ENCODE data around the gene NAP1L4. TPM values are rescaled to one million over a fixed set of nuclear protein-coding genes. Genes with fewer than 3 reads are reported as not detected.

The NAP1L4 gene
- total RNA-seq, 2 experiments from 2014 or later = 287 to 300 TPM

DNA sequence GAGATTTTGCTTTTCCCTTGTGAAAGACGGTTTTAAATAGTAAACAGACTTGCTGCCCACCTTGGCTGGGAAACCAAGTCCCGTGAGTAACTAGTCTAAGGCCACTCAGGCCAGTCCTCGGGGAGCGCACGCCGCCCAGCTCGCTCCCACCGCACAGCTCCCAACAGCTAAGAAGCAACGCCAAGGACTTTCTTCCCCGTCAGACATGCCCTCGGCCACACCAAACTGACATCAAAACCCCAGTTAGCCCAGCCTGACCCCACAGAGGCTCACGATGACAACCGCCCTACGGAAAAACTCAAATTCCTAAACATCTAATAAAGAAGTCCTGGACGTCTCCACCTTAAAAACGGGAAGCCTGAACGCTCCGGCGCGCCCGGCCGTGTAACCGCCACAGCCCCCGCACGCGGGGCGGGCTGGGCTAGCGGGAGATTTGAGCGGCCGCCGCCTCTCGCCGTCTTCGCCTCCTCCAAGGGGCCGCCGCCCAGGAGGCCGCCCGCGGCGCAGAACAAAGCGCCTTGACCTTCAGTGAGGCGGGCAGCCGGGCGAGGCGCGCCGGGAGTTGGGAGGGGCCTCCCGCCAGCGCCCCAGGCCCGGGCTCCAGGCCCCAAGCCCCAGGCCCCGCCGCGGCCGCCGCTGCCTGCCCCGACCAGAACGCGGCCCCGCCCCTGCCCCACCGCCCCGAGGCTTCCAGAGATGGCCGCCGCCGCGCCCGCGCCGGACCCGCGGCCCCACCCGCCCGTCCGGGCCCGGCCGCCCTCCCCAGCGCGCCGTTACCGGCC lies 486 bp downstream of the NAP1L4 start:
- H3K4me3 Mint-ChIP-seq = peak overlapping the region; percentile 100
- H3K36me3 Mint-ChIP-seq (ENCODE audit: low read depth) = peaks cover 47% of the 10 kb centered on the region
- H3K9me3 Mint-ChIP-seq (ENCODE audit: insufficient read depth) = no peaks in the 10 kb centered on the region
- POLR2A ChIA-PET = interaction anchor here (0.6 to 5.9 kb wide), 10 partner anchors 10 to 80 kb away, joined by 3 to 168 read pairs (median 8); no protein-coding TSS in a partner anchor
- peak overlapping the region; percentile 99 for H3K27ac Mint-ChIP-seq
- no peaks in the 10 kb centered on the region for H3K27me3 Mint-ChIP-seq (ENCODE audit: low read depth)
- CTCF ChIA-PET = interaction anchor here (0.6 to 8.0 kb wide), 10 partner anchors 13 to 99 kb away, joined by 3 to 78 read pairs (median 6); no protein-coding TSS in a partner anchor
- DNase-seq (peak; percentile 42), ATAC-seq (peak; percentile 48)
- H3K4me1 Mint-ChIP-seq (ENCODE audit: low read depth) = peaks cover 27% of the 10 kb centered on the region

DNA sequence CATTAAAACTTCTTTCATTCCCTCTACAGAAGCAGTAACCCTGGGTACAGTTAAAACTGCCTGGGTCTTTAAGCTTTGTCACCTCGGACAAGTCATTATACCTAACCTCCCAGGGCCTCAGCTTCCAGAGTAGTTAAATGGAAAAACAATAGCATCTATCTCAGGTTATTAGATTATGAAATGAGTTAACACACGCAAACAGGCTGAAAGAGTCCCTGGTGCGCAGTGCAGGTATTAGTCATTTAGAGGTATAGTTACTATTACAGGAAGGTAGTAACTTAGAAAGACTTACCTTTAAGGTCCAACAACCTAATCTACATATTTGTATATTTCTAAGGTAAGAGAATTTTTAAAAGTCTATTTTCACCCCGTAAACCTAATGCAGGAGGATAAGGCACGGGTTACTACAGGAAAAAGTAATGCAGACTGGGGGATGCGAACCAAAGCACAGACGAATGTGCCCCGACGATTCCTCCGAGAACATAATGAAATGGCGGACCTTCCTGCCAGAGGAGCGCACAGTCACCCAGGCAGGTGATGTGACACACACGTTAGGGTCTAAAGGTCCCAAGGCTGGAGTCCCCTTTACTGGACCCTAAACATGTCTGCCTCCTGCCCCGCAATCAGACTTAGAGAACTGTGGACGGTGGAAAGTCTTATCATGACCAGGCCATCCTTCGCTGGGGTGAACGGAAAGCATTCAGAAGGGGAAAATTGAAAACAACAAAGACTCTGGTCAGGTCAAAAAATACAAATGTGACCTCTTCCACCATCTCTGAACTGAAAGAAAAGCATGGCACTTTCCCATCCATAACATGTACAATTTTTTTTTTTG lies 1.3 kb downstream of the NAP1L4 start:
- H3K4me1 Mint-ChIP-seq (ENCODE audit: low read depth) = peaks cover 31% of the 10 kb centered on the region
- H3K27ac Mint-ChIP-seq = peak overlapping the region; percentile 99
- H3K36me3 Mint-ChIP-seq (ENCODE audit: low read depth) = peaks cover 48% of the 10 kb centered on the region
- H3K27me3 Mint-ChIP-seq (ENCODE audit: low read depth) = no peaks in the 10 kb centered on the region
- DNase-seq (peak; percentile 59), ATAC-seq (no peak)
- H3K4me3 Mint-ChIP-seq = peak overlapping the region; percentile 100
- CTCF ChIA-PET = interaction anchor here (0.7 to 8.0 kb wide), 12 partner anchors 8 to 103 kb away, joined by 3 to 78 read pairs (median 8); no protein-coding TSS in a partner anchor
- no peaks in the 10 kb centered on the region for H3K9me3 Mint-ChIP-seq (ENCODE audit: insufficient read depth)
- POLR2A ChIA-PET = interaction anchor here (0.6 to 5.9 kb wide), 10 partner anchors 10 to 32 kb away, joined by 3 to 168 read pairs (median 8); no protein-coding TSS in a partner anchor

DNA sequence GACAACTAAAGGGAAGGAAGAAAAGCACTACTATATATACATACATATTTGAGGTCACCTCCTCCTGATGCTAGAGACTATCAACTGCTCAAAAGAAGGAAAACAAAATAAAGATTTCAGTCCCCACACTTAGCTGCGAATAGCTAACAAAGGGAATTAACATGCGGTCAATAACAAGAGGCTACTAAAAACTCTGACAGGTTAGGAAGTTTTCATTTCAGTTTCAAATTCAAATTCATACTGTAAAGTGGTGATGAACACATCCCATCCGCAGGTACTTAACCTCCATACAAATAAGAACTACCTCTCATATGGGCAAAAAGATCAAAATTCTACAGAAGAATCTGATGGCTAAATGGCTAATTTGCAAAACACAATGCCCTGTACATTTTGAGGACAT lies 2.6 kb downstream of the NAP1L4 start:
- Mint-ChIP-seq H3K9me3 (ENCODE audit: insufficient read depth) (no peaks in the 10 kb centered on the region), H3K4me3 (peak overlapping the region; percentile 100), H3K27ac (peak overlapping the region; percentile 99), H3K36me3 (ENCODE audit: low read depth) (peaks cover 55% of the 10 kb centered on the region), H3K27me3 (ENCODE audit: low read depth) (no peaks in the 10 kb centered on the region), H3K4me1 (ENCODE audit: low read depth) (peaks cover 39% of the 10 kb centered on the region)
- ATAC-seq = no peak
- CTCF ChIA-PET = interaction anchor here (1.0 to 8.0 kb wide), 14 partner anchors 9 to 456 kb away, joined by 3 to 78 read pairs (median 7); no protein-coding TSS in a partner anchor
- no peak for DNase-seq
- POLR2A ChIA-PET = interaction anchor here (0.7 to 5.9 kb wide), 15 partner anchors 8 to 95 kb away, joined by 3 to 168 read pairs (median 6); partner anchors contain the start of gene CARS1

DNA sequence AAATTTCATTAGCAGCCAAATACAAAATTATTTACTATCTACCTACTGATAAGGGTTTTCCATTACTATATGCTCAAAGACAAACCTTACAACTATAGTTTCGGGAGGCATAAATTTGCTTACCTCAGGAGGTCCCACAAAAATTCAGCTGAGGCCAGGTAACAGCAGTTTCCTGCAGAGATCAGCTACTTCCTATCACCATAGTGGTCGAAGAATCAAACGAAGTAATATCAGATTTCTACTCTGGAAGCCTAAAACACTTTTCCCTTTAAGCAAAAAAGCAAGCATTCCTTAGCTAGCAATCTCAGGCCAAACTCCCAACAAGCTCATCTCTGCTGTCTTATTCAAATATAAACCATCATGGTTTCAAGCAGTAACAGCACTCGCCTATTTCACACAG lies 3.1 kb downstream of the NAP1L4 start:
- no peaks in the 10 kb centered on the region for H3K27me3 Mint-ChIP-seq (ENCODE audit: low read depth)
- peak overlapping the region; percentile 100 for H3K4me3 Mint-ChIP-seq
- peaks cover 43% of the 10 kb centered on the region for H3K4me1 Mint-ChIP-seq (ENCODE audit: low read depth)
- ATAC-seq (no peak), DNase-seq (no peak)
- CTCF ChIA-PET = interaction anchor here (0.6 to 8.0 kb wide), 14 partner anchors 8 to 456 kb away, joined by 3 to 78 read pairs (median 5); no protein-coding TSS in a partner anchor
- POLR2A ChIA-PET = interaction anchor here (0.8 to 5.9 kb wide), 12 partner anchors 8 to 94 kb away, joined by 3 to 168 read pairs (median 6); partner anchors contain the start of gene CARS1
- peaks cover 60% of the 10 kb centered on the region for H3K36me3 Mint-ChIP-seq (ENCODE audit: low read depth)
- peak overlapping the region; percentile 99 for H3K27ac Mint-ChIP-seq
- H3K9me3 Mint-ChIP-seq (ENCODE audit: insufficient read depth) = no peaks in the 10 kb centered on the region

DNA sequence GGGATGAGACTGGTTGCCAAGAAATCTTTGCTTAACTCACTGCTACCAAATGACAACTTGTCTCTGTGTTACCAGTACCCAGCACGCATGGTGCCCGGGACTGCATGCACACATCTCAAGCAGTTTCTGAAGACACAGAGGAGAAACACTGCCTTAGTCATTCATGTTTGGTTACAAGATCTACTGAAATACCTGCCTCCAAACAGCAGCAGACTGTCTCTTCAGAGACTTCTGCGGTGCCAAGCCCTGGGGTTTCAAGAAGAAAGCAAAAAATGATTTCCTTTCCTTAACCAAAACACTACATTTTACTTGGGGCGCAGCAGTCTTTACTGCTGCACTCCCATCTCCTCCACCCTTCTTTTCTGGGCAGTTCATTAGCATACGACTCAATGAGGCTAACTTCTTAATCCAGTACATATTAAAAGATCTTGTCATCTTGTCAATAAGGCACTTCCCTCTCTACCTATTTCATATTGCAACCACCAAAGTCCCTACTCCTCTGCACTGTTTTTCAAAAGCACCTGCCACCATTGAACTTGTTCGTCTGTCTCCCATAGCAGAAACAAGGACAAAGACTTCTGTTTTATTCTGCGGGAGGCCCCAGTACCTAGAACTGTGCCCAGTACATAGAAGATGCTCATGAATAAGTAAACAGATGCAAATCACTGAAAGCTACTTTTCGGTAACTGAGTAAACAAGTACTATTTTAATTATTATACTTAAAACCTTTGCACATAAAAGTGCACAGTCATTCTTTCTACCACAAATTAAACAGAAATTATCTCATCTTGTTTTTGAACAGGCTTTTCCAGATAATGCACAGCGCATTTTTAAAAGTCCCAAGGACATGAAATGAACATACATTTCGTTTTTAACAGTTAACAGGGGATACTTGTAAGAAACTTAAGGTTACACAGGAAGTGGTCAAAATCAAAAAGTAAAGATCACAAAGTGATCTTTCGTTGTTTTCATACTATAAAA lies 4.0 kb downstream of the NAP1L4 start:
- peak overlapping the region; percentile 99 for H3K27ac Mint-ChIP-seq
- POLR2A ChIA-PET = interaction anchor here (0.8 to 5.9 kb wide), 11 partner anchors 7 to 93 kb away, joined by 3 to 168 read pairs (median 7); partner anchors contain the start of gene CARS1
- peak; percentile 63 for DNase-seq

DNA sequence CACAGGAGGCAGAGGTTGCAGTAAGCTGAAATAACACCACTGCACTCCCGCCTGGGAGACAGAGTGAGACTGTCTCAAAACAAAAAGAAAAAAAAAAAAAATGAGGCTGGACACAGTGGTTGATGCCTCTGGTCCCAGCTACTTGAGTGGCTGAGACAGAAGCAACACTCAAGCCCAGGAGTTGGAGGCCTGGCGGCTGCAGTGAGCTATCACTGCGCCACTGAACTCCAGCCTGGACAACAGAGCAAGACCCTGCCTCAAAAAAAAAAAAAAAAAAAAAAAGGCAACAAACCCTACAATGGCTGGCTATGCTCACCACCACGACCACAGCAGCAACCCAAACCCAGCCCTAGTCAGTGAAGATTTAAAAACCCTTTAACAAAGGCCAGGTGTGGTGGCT lies 8.2 kb downstream of the NAP1L4 start:
- DNase-seq (no peak), ATAC-seq (no peak)
- peaks cover 56% of the 10 kb centered on the region for H3K36me3 Mint-ChIP-seq (ENCODE audit: low read depth)
- CTCF ChIA-PET = interaction anchor here (0.9 to 1.0 kb wide), 2 partner anchors 9 to 38 kb away, joined by 3 to 4 read pairs; no protein-coding TSS in a partner anchor
- no peaks in the 10 kb centered on the region for H3K27me3 Mint-ChIP-seq (ENCODE audit: low read depth)
- H3K4me1 Mint-ChIP-seq (ENCODE audit: low read depth) = peaks cover 66% of the 10 kb centered on the region
- H3K9me3 Mint-ChIP-seq (ENCODE audit: insufficient read depth) = no peaks in the 10 kb centered on the region
- H3K4me3 Mint-ChIP-seq = no peak overlapping the region
- peak overlapping the region; percentile 32 for H3K27ac Mint-ChIP-seq
- POLR2A ChIA-PET = interaction anchor here (1.3 to 1.7 kb wide), 2 partner anchors 29 to 32 kb away, joined by 4 to 5 read pairs; no protein-coding TSS in a partner anchor

More for the DNA sequence above, 4.0 kb downstream of the NAP1L4 start:
- no peaks in the 10 kb centered on the region for H3K9me3 Mint-ChIP-seq (ENCODE audit: insufficient read depth)
- peaks cover 51% of the 10 kb centered on the region for H3K4me1 Mint-ChIP-seq (ENCODE audit: low read depth)
- peak; percentile 4 for ATAC-seq
- CTCF ChIA-PET = interaction anchor here (0.6 to 8.0 kb wide), 11 partner anchors 8 to 455 kb away, joined by 3 to 78 read pairs (median 4); no protein-coding TSS in a partner anchor
- no peaks in the 10 kb centered on the region for H3K27me3 Mint-ChIP-seq (ENCODE audit: low read depth)
- peak overlapping the region; percentile 100 for H3K4me3 Mint-ChIP-seq
- peaks cover 68% of the 10 kb centered on the region for H3K36me3 Mint-ChIP-seq (ENCODE audit: low read depth)

DNA sequence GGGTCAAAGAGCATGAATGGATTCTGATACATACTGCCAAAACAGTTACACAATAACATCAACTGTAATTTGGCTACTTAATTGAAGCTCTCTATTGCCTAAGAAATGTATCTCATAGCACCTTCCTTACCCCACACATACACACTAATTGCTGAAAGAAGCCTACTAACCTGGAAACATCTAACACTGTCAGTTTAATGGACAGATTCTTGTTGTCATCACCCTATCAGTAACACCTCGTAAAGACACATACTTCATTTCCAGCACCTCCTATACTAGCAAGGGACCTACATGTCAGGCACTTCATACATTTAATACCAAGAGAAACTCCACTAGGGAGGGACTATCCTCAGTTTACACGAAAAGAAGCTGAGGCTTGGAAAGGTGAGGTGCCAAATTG lies 9.9 kb downstream of the NAP1L4 start:
- Mint-ChIP-seq H3K9me3 (ENCODE audit: insufficient read depth) (no peaks in the 10 kb centered on the region), H3K36me3 (ENCODE audit: low read depth) (peaks cover 56% of the 10 kb centered on the region), H3K4me3 (no peak overlapping the region), H3K27ac (peak overlapping the region; percentile 5), H3K4me1 (ENCODE audit: low read depth) (peaks cover 65% of the 10 kb centered on the region), H3K27me3 (ENCODE audit: low read depth) (no peaks in the 10 kb centered on the region)
- POLR2A ChIA-PET = interaction anchor here (0.6 to 2.7 kb wide), 7 partner anchors 7 to 38 kb away, joined by 3 to 14 read pairs (median 3); partner anchors contain the start of gene NAP1L4
- CTCF ChIA-PET = interaction anchor here (1.2 to 2.7 kb wide), 4 partner anchors 8 to 40 kb away, joined by 4 to 13 read pairs (median 7); no protein-coding TSS in a partner anchor
- DNase-seq (no peak), ATAC-seq (no peak)

DNA sequence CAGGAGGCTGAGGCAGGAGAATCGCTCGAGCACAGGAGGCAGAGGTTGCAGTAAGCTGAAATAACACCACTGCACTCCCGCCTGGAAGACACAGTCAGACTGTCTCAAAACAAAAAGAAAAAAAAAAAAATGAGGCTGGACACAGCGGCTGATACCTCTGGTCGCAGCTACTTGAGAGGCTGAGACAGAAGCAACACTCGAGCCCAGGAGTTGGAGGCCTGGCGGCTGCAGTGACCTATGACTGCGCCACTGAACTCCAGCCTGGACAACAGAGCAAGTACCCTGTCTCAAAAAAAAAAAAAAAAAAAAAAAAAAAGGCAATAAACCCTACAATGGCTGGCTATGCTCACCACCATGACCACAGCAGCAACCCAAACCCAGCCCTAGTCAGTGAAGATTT lies 11.0 kb downstream of the NAP1L4 start:
- no peak overlapping the region for H3K27ac Mint-ChIP-seq
- ChIA-PET CTCF (interaction anchor here (1.2 to 2.7 kb wide), 7 partner anchors 8 to 111 kb away, joined by 3 to 13 read pairs (median 4); no protein-coding TSS in a partner anchor), POLR2A (interaction anchor here (0.6 to 2.7 kb wide), 8 partner anchors 9 to 921 kb away, joined by 3 to 14 read pairs (median 4); no protein-coding TSS in a partner anchor)
- H3K4me1 Mint-ChIP-seq (ENCODE audit: low read depth) = peaks cover 69% of the 10 kb centered on the region
- ATAC-seq (no peak), DNase-seq (no peak)
- H3K27me3 Mint-ChIP-seq (ENCODE audit: low read depth) = no peaks in the 10 kb centered on the region
- no peak overlapping the region for H3K4me3 Mint-ChIP-seq
- H3K36me3 Mint-ChIP-seq (ENCODE audit: low read depth) = peaks cover 59% of the 10 kb centered on the region
- no peaks in the 10 kb centered on the region for H3K9me3 Mint-ChIP-seq (ENCODE audit: insufficient read depth)

DNA sequence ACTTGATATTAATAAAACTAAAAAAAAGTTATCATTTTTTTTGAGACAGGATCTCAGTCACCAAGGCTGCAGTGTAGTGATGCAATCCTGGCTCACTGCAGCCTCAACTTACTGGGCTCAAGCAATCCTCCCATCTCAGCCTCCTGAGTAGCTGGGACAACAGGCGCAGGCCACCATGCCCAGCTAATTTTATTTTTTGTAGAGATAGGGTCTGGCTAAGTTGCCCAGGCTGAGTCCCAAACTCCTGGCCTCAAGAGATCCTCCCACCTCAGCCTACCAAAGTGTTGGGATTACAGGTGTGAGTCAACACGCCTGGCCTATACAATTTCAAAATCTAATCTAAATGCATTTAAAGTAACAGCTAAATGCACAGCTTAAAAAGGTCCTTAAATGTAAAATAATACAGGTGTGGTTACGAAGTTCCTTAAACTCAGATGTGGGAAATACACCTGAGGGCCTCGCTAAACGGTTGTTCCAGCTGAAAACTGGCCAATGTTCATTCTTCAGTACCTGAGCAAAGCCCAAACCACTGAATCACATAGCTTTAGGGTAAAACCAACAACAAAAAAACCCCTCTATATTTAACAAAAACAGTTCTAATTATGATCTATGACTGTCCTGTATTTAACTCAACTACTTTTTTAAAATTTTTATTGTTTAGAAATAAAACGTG lies 11.8 kb downstream of the NAP1L4 start:
- Mint-ChIP-seq H3K4me3 (no peak overlapping the region), H3K27me3 (ENCODE audit: low read depth) (no peaks in the 10 kb centered on the region), H3K4me1 (ENCODE audit: low read depth) (peaks cover 71% of the 10 kb centered on the region), H3K27ac (no peak overlapping the region), H3K36me3 (ENCODE audit: low read depth) (peaks cover 65% of the 10 kb centered on the region), H3K9me3 (ENCODE audit: insufficient read depth) (no peaks in the 10 kb centered on the region)
- ChIA-PET CTCF (interaction anchor here (1.2 to 3.2 kb wide), 8 partner anchors 9 to 112 kb away, joined by 3 to 14 read pairs (median 4); no protein-coding TSS in a partner anchor), POLR2A (interaction anchor here (0.6 to 2.7 kb wide), 8 partner anchors 9 to 35 kb away, joined by 3 to 14 read pairs (median 4); no protein-coding TSS in a partner anchor)
- no peak for ATAC-seq
- DNase-seq = no peak

Measured in activated CD8-positive, alpha-beta T cell treated with anti-CD3 and anti-CD28 coated beads, Interleukin-2, amount 10 ng/mL, durations not matched to agents 7 days and 5 days (primary cell).